Nephron (organoid): ENCODE data around the gene STK4.

Experiments used
- H3K27ac Mint-ChIP-seq, 3 experiments: 2 replicates each; pipeline ENCODE4 v1.8.0; 2020; ENCODE audit warnings: mixed read lengths in 3 of 3, mild to moderate bottlenecking in 2 of 3, moderate library complexity in 1 of 3
- H3K27me3 Mint-ChIP-seq: 2 replicates; pipeline ENCODE4 v1.8.0; 2021; ENCODE audit warnings: low read depth, mild to moderate bottlenecking, moderate library complexity, mixed read lengths
- H3K36me3 Mint-ChIP-seq: 2 replicates; pipeline ENCODE4 v1.8.0; 2020; ENCODE audit warnings: low read depth, mixed read lengths
- H3K4me1 Mint-ChIP-seq: 2 replicates; pipeline ENCODE4 v1.8.0; 2020; ENCODE audit warnings: mixed read lengths
- H3K4me3 Mint-ChIP-seq, 3 experiments: 2 replicates each; pipeline ENCODE4 v1.8.0; 2020; ENCODE audit warnings: mild to moderate bottlenecking in 3 of 3, mixed read lengths in 3 of 3, moderate library complexity in 2 of 3
- H3K9me3 Mint-ChIP-seq: 2 replicates; pipeline ENCODE4 v1.8.0; 2020; ENCODE audit warnings: mixed read lengths
- CTCF ChIP-seq, 3 experiments: fragments of 200-600 bp; sonication (generic); IDR thresholded peaks; one replicate each; pipeline ENCODE4 v1.5.0; 2021; ENCODE audit warnings: antibody characterized with exemption in 3 of 3; ENCODE audit not compliant: unreplicated experiment in 3 of 3

STK4 gene

GRCh38 chr20:44979090-44979621 lies 12.8 kb downstream of the STK4 start:
- Mint-ChIP-seq H3K4me3 (no peak overlapping the region), H3K27me3 (no peaks in the 10 kb centered on the region), H3K36me3 (peaks cover 50% of the 10 kb centered on the region)

GRCh38 chr20:44981736-44982406 lies 15.6 kb downstream of the STK4 start:
- Mint-ChIP-seq H3K36me3 (peaks cover 34% of the 10 kb centered on the region), H3K27ac (no peak overlapping the region), H3K4me3 (no peak overlapping the region), H3K9me3 (no peaks in the 10 kb centered on the region), H3K4me1 (no peaks in the 10 kb centered on the region), H3K27me3 (no peaks in the 10 kb centered on the region)
- no peak for TF ChIP-seq CTCF (IDR thresholded peaks at IDR 0.05; ENCODE audit: unreplicated experiment in 3 of 3)

More at GRCh38 chr20:44979090-44979621, 12.8 kb downstream of the STK4 start:
- H3K9me3 Mint-ChIP-seq: no peaks in the 10 kb centered on the region
- H3K27ac Mint-ChIP-seq: no peak overlapping the region
- no peak for TF ChIP-seq CTCF (IDR thresholded peaks at IDR 0.05; ENCODE audit: unreplicated experiment in 3 of 3)
- no peaks in the 10 kb centered on the region for H3K4me1 Mint-ChIP-seq

- H3K27me3 Mint-ChIP-seq: no peaks in the 10 kb centered on the region
- no peaks in the 10 kb centered on the region for H3K9me3 Mint-ChIP-seq
- no peak overlapping the region for H3K4me3 Mint-ChIP-seq
- TF ChIP-seq CTCF (IDR thresholded peaks at IDR 0.05; ENCODE audit: unreplicated experiment in 3 of 3): no peak
- H3K4me1 Mint-ChIP-seq: no peaks in the 10 kb centered on the region
- no peak overlapping the region for H3K27ac Mint-ChIP-seq
- H3K36me3 Mint-ChIP-seq: peaks cover 34% of the 10 kb centered on the region
These were observed 16.9 kb downstream of the STK4 start for GRCh38 chr20:44983093-44983674.

GRCh38 chr20:44988631-44989171 lies 22.4 kb downstream of the STK4 start:
- no peak overlapping the region for H3K27ac Mint-ChIP-seq
- H3K36me3 Mint-ChIP-seq: peaks cover 25% of the 10 kb centered on the region
- no peak overlapping the region for H3K4me3 Mint-ChIP-seq
- no peaks in the 10 kb centered on the region for H3K27me3 Mint-ChIP-seq
- no peaks in the 10 kb centered on the region for H3K4me1 Mint-ChIP-seq
- no peak for TF ChIP-seq CTCF (IDR thresholded peaks at IDR 0.05; ENCODE audit: unreplicated experiment in 3 of 3)
- no peaks in the 10 kb centered on the region for H3K9me3 Mint-ChIP-seq

- no peak overlapping the region for H3K27ac Mint-ChIP-seq
- H3K36me3 Mint-ChIP-seq: peaks cover 30% of the 10 kb centered on the region
- H3K27me3 Mint-ChIP-seq: no peaks in the 10 kb centered on the region
- no peak overlapping the region for H3K4me3 Mint-ChIP-seq
- no peak for TF ChIP-seq CTCF (IDR thresholded peaks at IDR 0.05; ENCODE audit: unreplicated experiment in 3 of 3)
- no peaks in the 10 kb centered on the region for H3K4me1 Mint-ChIP-seq
- H3K9me3 Mint-ChIP-seq: no peaks in the 10 kb centered on the region
These were observed 24.1 kb downstream of the STK4 start for GRCh38 chr20:44990425-44990824.
